Adipose tissue (tissue), 3 donors: ENCODE results near the gene GLS2. TPM values are rescaled to one million over a fixed set of nuclear protein-coding genes. Genes with fewer than 3 reads are reported as not detected.
"Not testable (repeated sequence)": the region's sequence is repeated elsewhere in the genome, so short reads cannot be mapped to it uniquely, and the experiment has no call there.

Experiments
- H3K27ac ChIP-seq: one replicate; pipeline ENCODE4 v1.5.1; 2013; ENCODE audit warnings: low read depth, low read length
- WGBS, 3 donors: extraction: QIAGEN DNeasy Blood & Tissue Kit; methylation state at CpG; one replicate each; pipeline ENCODE4 v1.1.7; 2013; 5-methylcytosine and 5-hydroxymethylcytosine counted together
- polyA plus RNA-seq, 3 donors: library from polyadenylated mRNA; stranded (reverse); fragments of 200-250 nt; gene quantifications; one replicate each; pipeline ENCODE4 v1.2.3, GENCODE V29; 2013
- donor health status: healthy with polysubstance abuse.
- donor health status: Bipolar disorder and iron deficiency.
- donor health status: healthy.

GLS2 gene
- polyA plus RNA-seq, 3 donors = 0.34 to 61.5 (median 0.71) TPM

DNA sequence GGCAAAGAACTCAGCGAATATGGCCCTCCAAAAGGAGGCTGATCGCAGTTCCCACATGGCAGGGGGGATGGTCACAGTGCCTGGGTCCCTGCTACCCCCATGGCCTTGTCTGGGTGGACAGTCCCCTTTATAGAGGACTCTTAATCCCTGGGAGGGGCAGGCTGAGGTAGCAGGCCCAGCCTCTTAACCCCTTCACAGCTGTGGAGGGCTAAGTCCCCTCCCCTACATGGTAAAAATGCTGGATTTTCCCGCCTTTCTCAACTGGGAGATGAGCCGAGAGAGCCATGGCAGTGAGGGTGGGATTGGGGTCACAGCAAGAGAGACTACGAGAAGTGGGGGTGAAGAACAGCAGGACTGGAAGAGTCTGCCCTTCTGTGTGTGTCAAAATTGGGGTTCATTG lies 33.4 kb downstream of the GLS2 start, which contains the start of gene MIP:
MIP (minus strand) TSS at position 101 of the 400 bp plus-strand sequence; CDS start at position 57, 44 bp downstream.
- WGBS, 3 donors = 87 to 89% (median 89%) methylated on average over 5 of the region's 5 CpGs
- H3K27ac ChIP-seq = no peak within 1 kb of the TSS

DNA sequence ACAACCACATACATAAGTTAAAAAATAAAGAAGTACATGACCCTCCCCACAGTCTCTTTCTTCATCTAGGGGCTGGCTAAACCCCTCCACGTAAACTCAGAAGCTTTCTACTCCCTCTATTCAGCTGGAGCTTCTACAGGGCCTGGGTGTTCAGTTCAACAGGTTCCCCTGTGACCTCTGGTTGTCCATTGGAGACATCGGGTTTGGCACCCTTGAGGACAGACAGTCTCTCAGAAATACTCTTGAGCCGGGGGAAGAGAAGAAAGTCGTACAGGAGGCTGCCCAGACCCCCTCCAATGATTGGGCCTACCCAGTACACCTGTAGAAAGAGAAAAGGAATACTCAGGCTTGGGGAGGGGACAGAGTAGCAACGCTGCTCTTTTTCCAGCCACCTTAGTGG lies 36.8 kb downstream of the GLS2 start:
- WGBS, 3 donors = 65 to 68% (median 66%) methylated on average over 5 of the region's 5 CpGs
- no peak overlapping the region for H3K27ac ChIP-seq

DNA sequence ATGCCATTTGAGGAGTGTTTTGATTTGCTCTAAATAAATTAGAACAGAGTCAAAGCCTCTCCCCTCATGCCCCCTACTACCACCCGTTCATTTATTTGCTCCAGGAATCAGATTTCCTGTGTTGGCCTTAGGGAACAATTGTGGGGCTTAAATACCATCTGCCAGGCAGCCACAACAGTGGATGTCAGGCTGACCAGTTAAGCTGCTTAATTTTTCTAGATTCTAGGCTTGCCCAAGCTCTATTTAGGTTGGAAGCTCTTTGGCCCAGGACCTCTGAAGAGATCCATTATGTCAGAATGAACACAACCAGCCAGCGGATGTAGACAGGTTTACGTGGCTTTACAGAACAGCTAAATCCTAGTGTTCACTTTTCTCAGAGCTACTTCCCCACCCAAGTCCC lies 37.7 kb downstream of the GLS2 start:
- no peak overlapping the region for H3K27ac ChIP-seq
- WGBS, 3 donors = 86 to 89% (median 86%) methylated on average over 3 of the region's 3 CpGs

DNA sequence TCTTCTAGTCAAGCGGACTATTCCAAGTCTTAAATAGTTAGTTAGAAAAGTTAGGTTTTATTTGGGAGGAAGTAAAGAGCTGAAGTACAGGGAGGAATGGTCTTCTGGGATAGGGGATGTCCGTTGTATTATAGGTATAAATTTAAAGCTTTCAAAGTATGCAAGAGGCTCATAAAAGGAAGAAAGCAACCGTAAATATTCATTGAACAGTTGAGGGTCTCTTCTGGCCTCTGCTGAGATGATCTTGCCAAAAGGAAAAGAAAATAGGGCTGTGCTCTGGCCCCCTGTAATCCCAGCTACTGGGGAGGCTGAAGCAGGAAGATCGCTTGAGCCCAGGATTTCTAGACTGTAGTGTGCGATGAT lies 38.4 kb downstream of the GLS2 start:
- WGBS, 3 donors = 27 to 33% (median 33%) methylated on average over 5 of the region's 5 CpGs
- H3K27ac ChIP-seq = no peak overlapping the region

DNA sequence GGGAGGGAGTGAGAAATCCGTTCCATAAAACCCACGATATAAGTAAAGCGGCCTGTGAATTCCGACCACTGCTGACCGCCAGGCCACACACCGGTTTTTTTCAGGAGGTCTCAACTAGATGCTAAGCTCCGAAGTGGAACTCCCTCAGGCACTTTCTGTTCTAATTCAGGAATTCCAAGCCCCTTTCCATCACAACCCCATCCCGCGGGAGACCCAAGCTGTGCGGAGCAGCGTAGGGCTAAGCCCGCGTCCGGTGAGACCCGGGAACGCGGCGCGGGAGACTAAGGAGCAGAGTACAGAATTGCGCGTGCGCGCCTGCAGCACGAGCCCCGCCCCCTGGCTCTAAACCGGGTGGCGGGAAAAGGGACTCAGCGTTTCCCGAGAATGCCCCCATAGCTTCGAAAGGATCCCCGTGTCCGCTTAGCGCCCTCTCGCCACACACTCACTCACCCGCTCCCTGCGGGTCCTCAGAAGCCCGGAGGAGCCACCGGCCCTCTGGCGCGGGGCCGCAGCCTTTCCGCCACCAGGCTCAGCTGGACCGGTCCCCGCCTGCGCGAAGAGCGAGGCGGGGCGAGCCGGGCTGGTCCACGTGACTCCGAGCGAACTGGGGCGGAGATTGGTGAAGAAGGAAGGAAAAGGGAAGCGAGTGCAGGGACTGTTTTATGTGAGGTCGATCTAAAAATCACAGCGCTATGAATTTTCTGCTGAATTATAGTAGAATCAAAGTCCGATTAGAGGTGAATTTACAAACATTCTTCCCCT lies 38.9 kb downstream of the GLS2 start, which contains the start of gene TIMELESS:
TIMELESS (minus strand) TSS at position 567 of the 762 bp plus-strand sequence. CDS start 15,256 bp downstream, outside the sequence.
- 0% methylated on average over 58 of the region's 58 CpGs for WGBS, 3 donors
- H3K27ac ChIP-seq = no peak within 1 kb of the TSS

DNA sequence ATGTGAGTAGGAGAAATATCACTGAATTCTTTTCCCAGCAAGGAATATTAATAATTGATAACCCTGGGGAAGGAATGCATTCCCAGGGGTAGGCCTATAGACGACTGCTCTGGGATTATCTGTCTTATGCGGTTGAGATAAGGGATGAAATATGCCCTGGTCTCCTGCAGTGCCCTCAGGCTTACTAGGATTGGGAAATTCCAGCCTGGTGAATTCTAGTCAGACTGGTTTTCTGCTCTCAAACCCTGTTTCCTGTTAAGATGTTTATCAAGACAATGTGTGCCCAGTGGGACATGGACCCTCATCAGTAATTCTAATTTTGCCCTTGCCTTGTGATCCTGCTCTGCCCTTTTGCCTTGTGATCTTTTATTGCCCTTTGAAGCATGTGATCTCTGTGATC lies 44.8 kb downstream of the GLS2 start:
- WGBS, 3 donors = 35 to 84% (median 82%) methylated on average over 2 of the region's 2 CpGs
- H3K27ac ChIP-seq = not testable (repeated sequence)

DNA sequence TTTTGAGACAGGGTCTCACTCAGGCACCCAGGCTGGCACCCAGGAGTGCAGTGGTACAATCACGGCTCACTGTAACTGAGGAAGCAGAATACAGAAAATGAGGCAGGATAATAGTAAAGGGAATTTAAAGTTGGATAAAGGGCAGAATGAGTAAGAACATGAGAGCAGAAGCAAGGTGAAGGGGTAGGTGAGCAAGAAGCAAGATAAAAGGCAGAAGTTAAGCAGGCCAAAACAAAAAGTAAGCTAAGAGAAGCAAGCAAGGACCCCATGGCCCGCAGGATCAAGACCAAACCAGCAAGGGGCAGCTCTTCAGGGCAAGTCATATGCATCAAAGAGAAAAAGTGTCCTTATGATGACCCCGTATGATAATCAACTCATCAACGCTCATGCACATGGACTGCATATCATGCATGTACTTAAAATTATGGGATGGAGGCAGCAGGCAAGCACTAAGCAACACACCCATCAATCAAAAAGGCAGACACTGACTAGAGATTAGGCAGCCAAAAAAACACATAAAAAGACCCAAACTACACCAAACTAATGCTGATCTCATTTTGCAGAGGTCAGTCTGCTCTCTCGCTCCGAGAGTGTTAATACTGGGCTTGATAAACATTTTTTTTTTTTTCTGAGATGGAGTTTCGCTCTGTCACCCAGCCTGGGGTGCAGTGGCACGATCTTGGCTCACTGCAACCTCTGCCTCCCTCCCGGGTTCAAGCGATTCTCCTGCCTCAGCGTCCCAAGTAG lies 50.4 kb downstream of the GLS2 start:
- H3K27ac ChIP-seq = no peak overlapping the region
- 86 to 89% (median 87%) methylated on average over 11 of the region's 11 CpGs for WGBS, 3 donors

DNA sequence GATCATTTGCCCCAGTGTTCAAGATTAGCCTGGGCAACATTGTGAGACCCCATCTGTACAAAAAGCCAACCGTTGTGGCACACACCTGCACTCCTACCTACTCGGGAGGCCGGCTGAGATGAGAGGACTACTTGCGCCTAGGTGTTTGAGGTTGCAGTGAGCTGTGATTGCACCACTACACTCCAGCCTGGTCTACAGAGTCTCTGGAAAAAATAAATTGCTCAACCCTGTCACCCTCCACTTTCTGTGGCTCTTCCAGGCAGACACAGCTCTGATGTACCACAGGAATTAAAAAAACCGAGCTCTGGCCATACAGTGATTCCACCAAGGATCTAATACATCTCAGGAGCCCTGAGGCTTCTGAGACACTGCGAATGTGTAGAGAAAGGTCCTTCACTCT lies 53.1 kb downstream of the GLS2 start:
- WGBS, 3 donors = 83 to 94% (median 84%) methylated on average over 6 of the region's 6 CpGs
- no peak overlapping the region for H3K27ac ChIP-seq

DNA sequence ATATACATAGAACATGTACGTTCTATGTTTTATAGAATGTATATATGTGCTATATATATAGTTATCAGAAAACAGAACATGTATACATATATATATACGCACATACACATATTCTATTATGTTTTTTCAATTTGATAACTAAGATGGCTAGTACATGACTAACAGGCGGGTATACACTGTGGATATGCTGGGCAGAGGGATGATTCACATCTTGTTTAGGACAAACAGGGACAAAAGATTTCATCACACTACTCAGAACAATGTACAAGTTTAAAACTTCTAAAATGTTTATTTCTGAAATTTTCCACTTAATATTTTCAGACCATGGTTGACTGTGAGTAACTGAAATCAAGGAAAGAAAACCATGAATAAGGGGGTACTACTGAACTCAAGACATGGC lies 56.1 kb downstream of the GLS2 start:
- 93 to 96% (median 96%) methylated on average over 3 of the region's 3 CpGs for WGBS, 3 donors
- no peak overlapping the region for H3K27ac ChIP-seq

DNA sequence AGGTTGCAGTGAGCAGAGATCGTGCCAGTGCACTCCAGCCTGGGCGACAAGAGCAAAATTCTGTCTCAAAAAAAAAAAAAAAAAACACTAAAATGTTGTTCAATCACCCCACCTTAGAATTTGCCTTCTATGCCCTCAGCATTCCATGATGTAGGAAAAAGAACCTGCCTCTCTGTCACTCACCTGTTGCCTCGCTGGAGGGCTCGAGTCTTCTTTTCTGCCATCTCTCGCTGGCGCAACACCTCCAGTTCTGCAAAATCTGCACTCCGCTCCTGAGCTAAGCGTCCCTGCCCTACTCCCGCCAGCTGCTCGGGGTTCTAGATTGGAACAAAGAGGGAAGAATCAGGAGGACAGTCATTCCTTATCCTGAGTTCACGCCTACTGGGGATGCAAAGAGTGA lies 56.7 kb downstream of the GLS2 start:
- WGBS, 3 donors = 92 to 98% (median 93%) methylated on average over 11 of the region's 11 CpGs

DNA sequence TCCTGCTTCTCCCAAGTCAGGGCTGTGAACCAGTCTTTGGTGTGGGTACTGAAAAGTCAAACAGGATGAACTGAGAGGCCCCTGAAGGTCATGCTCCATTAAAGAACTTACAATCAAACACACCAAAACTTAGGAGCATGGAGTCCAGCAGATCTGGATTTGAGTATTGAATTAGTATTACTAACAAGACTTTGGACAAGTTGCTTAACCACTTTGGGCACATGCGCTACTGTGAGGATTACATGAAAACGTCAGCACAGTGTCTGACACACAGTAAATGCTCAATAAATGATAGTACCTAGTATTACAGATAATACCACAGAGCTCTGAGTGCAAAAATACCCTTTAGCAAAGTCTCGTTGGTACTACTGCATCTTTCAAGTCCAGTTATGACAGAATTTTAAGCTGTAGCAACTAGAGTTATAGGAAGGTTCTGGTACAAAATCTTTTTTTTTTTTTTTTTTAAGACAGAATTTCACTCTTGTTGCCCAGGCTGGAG lies 62.0 kb downstream of the GLS2 start:
- WGBS, 3 donors = 58 to 61% (median 59%) methylated on average over 3 of the region's 3 CpGs
- no peak overlapping the region for H3K27ac ChIP-seq

More for the DNA sequence above, 56.7 kb downstream of the GLS2 start:
- no peak overlapping the region for H3K27ac ChIP-seq

DNA sequence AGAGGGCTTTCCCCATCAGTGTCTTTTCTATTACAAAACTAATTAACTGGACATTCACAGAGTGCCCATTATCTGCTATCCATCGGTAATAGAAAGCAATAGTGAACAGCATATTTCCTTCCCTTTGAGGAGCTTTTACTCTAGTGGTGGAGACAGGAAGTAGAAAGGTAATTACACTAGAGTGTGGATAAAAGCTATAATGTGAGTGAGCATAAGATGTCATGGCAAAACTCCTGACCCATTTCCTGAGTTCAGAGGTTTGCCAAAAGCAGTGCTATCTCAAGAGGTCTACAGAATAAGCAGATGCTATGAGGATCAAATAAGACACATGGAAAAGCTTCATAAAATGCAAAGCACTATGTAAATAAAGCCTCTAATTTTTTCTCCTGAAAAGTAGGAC lies 62.8 kb downstream of the GLS2 start:
- WGBS, 3 donors = 42 to 73% (median 65%) methylated on average over 1 of the region's 1 CpG
- H3K27ac ChIP-seq = no peak overlapping the region

Other genes with a start within 250 kb of the GLS2 start
- gene ANKRD52, start 229.8 kb downstream of the GLS2 start, polyA plus RNA-seq = 1 to 10 TPM; 5.6 to 9.9 (median 9.7) TPM
- gene COQ10A, start 221.2 kb downstream of the GLS2 start, polyA plus RNA-seq = 10 to 100 TPM in 2 of 3 donors, 1 to 10 TPM in 1; 8.5 to 11.6 (median 11.1) TPM
- 100 to 1,000 TPM in 1 of 3 donors, 10 to 100 TPM in 2; 82.8 to 289 (median 83.0) TPM for gene CS, start 187.8 kb downstream of the GLS2 start, polyA plus RNA-seq
- 10 to 100 TPM; 86.3 to 99.0 (median 95.9) TPM for gene CNPY2, start 172.2 kb downstream of the GLS2 start, polyA plus RNA-seq
- 10 to 100 TPM; 16.8 to 33.7 (median 29.8) TPM for gene PAN2, start 154.2 kb downstream of the GLS2 start, polyA plus RNA-seq
- 1 to 10 TPM in 1 of 3 donors, under 1 TPM in 1, not detected in 1; 0.62 to 3.1 TPM for gene IL23A, start 149.3 kb downstream of the GLS2 start, polyA plus RNA-seq
- gene STAT2, start 128.1 kb downstream of the GLS2 start, polyA plus RNA-seq = 10 to 100 TPM; 32.5 to 58.4 (median 56.5) TPM
- gene APOF, start 125.3 kb downstream of the GLS2 start, polyA plus RNA-seq = under 1 TPM in 1 of 3 donors, not detected in 2; 0.03 TPM
- 1 to 10 TPM; 3.9 to 5.0 (median 4.7) TPM for gene TIMELESS, start 38.7 kb downstream of the GLS2 start, polyA plus RNA-seq
- under 1 TPM in 1 of 3 donors, not detected in 2; 0.16 TPM for gene MIP, start 33.5 kb downstream of the GLS2 start, polyA plus RNA-seq
- 1 to 10 TPM; 2.0 to 2.5 (median 2.3) TPM for gene SPRYD4, start 19.6 kb downstream of the GLS2 start, polyA plus RNA-seq
- 10 to 100 TPM in 2 of 3 donors, 1 to 10 TPM in 1; 3.3 to 24.4 (median 12.6) TPM for gene RBMS2, start 33.7 kb upstream of the GLS2 start, polyA plus RNA-seq
- 10 to 100 TPM; 18.9 to 56.0 (median 29.3) TPM for gene BAZ2A, start 142.2 kb upstream of the GLS2 start, polyA plus RNA-seq
- gene ATP5F1B, start 157.8 kb upstream of the GLS2 start, polyA plus RNA-seq = 100 to 1,000 TPM; 365 to 916 (median 482) TPM
- gene PTGES3, start 200.1 kb upstream of the GLS2 start, polyA plus RNA-seq = 100 to 1,000 TPM in 1 of 3 donors, 10 to 100 TPM in 2; 70.2 to 165 (median 99.6) TPM
- gene NACA, start 237.1 kb upstream of the GLS2 start, polyA plus RNA-seq = 1,000 to 10,000 TPM; 1,057 to 2,520 (median 1,609) TPM